ENCODE data around the gene DDX5.

Gene DDX5

DNA sequence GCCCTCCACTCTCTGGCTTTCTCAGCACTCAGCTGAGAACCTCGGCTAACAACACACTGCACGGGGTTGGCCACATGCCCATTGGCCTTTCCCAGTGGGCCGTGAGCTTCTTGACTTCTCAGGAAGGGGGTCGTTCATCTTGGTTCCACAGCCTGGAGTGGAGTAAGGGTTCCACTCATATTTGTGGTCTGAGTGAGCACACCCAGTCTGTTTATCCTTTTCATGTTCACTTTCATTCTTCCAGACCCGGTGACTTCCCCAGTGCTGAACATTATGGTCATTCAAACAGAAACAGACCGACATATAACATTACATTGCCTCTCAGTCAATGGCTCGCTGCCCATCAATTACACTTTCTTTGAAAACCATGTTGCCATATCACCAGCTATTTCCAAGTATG, 48.9 kb downstream of the DDX5 start:
- Mint-ChIP-seq H3K27ac (no peak overlapping the region), H3K4me3 (no peak overlapping the region), H3K27me3 (no peaks in the 10 kb centered on the region), H3K4me1 (ENCODE audit: low read depth) (peaks cover 22% of the 10 kb centered on the region), H3K36me3 (ENCODE audit: low read depth) (peaks cover 6% of the 10 kb centered on the region), H3K9me3 (no peaks in the 10 kb centered on the region)

DNA sequence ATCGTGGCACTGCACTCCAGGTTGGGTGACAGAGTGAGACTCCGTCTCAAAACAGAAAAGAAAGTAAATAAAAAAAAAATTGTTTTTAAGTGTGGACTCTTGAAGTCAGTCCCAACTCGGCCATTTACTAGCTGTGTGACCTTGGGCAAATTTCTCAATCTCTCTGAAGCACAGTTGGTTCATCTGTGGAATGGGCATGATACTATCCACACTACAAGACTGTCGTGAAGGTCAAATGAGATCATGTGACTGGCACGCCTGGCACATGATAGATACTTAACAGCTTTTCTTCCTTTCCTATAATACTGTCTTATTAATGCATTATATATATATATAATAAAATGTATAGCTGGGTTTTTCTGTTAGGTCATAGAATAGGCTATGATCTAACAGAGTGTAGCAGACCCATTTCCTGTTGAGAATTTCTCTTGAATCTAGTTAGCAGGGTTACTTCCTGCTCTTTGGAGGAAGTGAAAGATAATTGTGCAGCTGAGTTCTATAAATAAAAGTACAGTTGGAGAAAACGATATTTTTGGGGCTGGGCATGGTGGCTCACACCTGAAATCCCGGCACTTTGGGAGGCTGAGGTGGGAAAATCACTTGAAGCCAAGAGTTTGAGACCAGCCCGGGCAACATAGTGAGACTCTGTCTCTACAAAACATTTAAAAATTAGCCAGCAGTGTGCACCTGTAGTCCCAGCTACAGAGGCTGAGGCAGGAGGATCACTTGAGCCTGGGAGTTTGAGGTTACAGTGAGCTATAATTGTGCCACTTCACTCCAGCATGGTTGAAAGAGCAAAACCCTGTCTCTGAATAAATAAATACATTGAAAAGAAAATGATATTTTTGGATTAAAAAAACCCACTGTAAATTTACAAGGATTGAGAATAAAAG, 49.9 kb downstream of the DDX5 start:
- H3K36me3 Mint-ChIP-seq (ENCODE audit: low read depth): peaks cover 6% of the 10 kb centered on the region
- H3K4me3 Mint-ChIP-seq: no peak overlapping the region
- peaks cover 22% of the 10 kb centered on the region for H3K4me1 Mint-ChIP-seq (ENCODE audit: low read depth)
- H3K9me3 Mint-ChIP-seq: no peaks in the 10 kb centered on the region
- H3K27me3 Mint-ChIP-seq: no peaks in the 10 kb centered on the region
- no peak overlapping the region for H3K27ac Mint-ChIP-seq

DNA sequence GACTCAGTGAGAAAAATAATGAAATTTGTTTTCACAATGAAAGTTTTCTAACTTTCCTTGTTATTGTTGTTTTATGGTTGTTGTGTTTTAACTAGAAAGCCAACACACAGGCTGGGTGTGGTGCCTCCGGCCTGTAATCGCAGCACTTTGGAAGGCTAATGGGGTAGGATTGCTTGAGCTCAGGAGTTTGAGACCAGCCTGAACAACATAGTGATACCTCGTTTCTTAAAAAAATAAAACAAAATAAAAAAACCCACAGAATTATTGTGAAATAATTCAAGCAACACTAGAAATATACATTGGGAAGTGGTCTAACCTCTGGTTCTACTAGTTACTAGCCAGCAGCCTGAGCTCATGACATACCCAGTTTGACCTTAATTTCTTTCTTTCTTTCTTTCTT, 56.5 kb downstream of the DDX5 start:
- Mint-ChIP-seq H3K27me3 (no peaks in the 10 kb centered on the region), H3K36me3 (ENCODE audit: low read depth) (peaks cover 6% of the 10 kb centered on the region), H3K27ac (no peak overlapping the region), H3K4me1 (ENCODE audit: low read depth) (peaks cover 4% of the 10 kb centered on the region), H3K4me3 (no peak overlapping the region), H3K9me3 (no peaks in the 10 kb centered on the region)

DNA sequence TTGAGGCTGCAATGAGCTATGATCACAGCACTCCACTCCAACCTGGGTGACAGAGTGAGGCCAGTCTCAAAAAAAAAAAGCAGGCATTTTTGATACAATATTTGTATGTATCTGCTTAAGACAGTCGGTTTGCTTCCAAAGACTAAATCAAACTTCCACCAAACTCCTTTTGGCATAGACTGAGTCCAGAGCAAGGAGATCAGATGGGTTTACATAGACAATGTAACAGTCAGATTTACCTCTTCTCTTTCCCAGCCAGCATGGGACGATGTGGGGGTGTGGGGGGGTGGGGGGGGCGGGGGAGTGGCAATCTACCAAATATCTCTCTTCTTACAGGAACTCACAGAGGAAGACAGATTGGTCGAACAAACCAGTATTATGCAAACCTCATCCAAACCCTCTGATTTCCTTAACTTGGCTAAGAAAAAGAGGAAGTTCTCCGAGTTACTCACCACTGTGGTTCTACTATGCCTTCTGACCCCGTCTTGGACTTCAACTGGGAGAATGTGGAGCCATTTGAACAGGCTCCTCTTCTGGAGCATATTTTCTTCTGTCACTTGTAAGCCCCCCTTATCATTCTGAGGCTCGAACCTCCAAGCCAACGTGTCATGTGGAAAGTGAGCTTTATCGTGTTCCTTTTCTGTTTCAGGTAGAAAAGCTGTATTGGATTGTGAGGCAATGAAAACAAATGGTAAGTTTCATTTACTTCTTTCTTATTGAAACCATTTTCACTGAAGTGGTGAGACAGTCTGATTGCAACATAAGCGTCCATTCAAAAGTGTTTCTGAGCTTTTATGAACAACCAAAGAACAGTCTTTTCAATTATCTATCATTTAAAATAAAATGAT, 57.2 kb downstream of the DDX5 start, which contains the start of gene MILR1:
MILR1 (plus strand) TSS at position 451 of the 848 bp plus-strand sequence; CDS start at position 505, 54 bp downstream.
- Mint-ChIP-seq H3K36me3 (ENCODE audit: low read depth) (peaks cover 6% of the 10 kb centered on the region), H3K4me1 (ENCODE audit: low read depth) (peaks cover 4% of the 10 kb centered on the region), H3K4me3 (peak within 1 kb of the TSS; percentile 32), H3K27ac (no peak within 1 kb of the TSS), H3K27me3 (no peaks in the 10 kb centered on the region), H3K9me3 (no peaks in the 10 kb centered on the region)

Data from stimulated activated naive CD8-positive, alpha-beta T cell treated with anti-CD3 and anti-CD28 coated beads, Interleukin-15, Interleukin-2, amounts not matched to agents 100 ng/mL and 50 ng/mL, for 24 hours (primary cell).